ENCODE data around the gene YWHAH.

GRCh38 chr22:31948002-31948401 is 3.7 kb downstream of the YWHAH start:
- TF ChIP-seq POLR2A (IDR thresholded peaks at IDR 0.05) (no peak), CTCF (IDR thresholded peaks at IDR 0.05) (no peak), POLR2AphosphoS5 (IDR thresholded peaks at IDR 0.05) (no peak), EP300 (IDR thresholded peaks at IDR 0.05) (no peak)

Measured in stomach (tissue), 4 donors.